HEK293 (cell line): ENCODE measurements around the gene SAMD11.

ENCODE experiments used
- GLI4 ChIP-seq: fragments of 450-650 bp; formaldehyde crosslinking; IDR thresholded peaks from 2 replicates; pipeline ENCODE4 v1.5.1; 2016; ENCODE audit warnings: missing biosample characterization, missing genetic modification characterization
- YY1 ChIP-seq: fragments of 450-650 bp; formaldehyde crosslinking; IDR thresholded peaks from 2 replicates; pipeline ENCODE4 v1.5.1; 2018; ENCODE audit warnings: missing biosample characterization, missing genetic modification characterization
- ZBTB7A ChIP-seq: fragments of 450-650 bp; formaldehyde crosslinking; IDR thresholded peaks from 2 replicates; pipeline ENCODE4 v1.5.1; 2016; ENCODE audit warnings: low read depth, missing biosample characterization, missing genetic modification characterization
- ZBTB8A ChIP-seq: fragments of 450-650 bp; formaldehyde crosslinking; IDR thresholded peaks from 2 replicates; pipeline ENCODE4 v1.5.1; 2016; ENCODE audit warnings: missing biosample characterization, missing genetic modification characterization
- ZNF175 ChIP-seq: fragments of 450-650 bp; formaldehyde crosslinking; IDR thresholded peaks from 2 replicates; pipeline ENCODE4 v1.5.1; 2016; ENCODE audit warnings: missing biosample characterization, missing genetic modification characterization
- ZNF394 ChIP-seq: fragments of 450-650 bp; formaldehyde crosslinking; IDR thresholded peaks from 2 replicates; pipeline ENCODE4 v1.5.1; 2016; ENCODE audit warnings: missing biosample characterization, missing genetic modification characterization, mild to moderate bottlenecking, moderate library complexity, borderline replicate concordance
- ZNF560 ChIP-seq: fragments of 450-650 bp; formaldehyde crosslinking; IDR thresholded peaks from 2 replicates; pipeline ENCODE4 v1.5.1; 2017; ENCODE audit warnings: missing biosample characterization, missing genetic modification characterization, borderline replicate concordance
- ZNF747 ChIP-seq: fragments of 450-650 bp; formaldehyde crosslinking; IDR thresholded peaks from 2 replicates; pipeline ENCODE4 v1.5.1; 2016; ENCODE audit warnings: missing biosample characterization, missing genetic modification characterization
- ZXDB ChIP-seq: fragments of 450-650 bp; formaldehyde crosslinking; IDR thresholded peaks from 2 replicates; pipeline ENCODE4 v1.5.1; 2016; ENCODE audit warnings: missing biosample characterization, missing genetic modification characterization
- TF ChIP-seq, protein P1 (sequence below): fragments of 450-650 bp; formaldehyde crosslinking; IDR thresholded peaks from 2 replicates; pipeline ENCODE4 v1.5.1; 2016; ENCODE audit warnings: missing biosample characterization, missing genetic modification characterization
- TF ChIP-seq, protein P2 (sequence below): fragments of 450-650 bp; formaldehyde crosslinking; IDR thresholded peaks from 2 replicates; pipeline ENCODE4 v1.5.1; 2016; ENCODE audit warnings: missing biosample characterization, missing genetic modification characterization

- TF ChIP-seq, protein P1, sequence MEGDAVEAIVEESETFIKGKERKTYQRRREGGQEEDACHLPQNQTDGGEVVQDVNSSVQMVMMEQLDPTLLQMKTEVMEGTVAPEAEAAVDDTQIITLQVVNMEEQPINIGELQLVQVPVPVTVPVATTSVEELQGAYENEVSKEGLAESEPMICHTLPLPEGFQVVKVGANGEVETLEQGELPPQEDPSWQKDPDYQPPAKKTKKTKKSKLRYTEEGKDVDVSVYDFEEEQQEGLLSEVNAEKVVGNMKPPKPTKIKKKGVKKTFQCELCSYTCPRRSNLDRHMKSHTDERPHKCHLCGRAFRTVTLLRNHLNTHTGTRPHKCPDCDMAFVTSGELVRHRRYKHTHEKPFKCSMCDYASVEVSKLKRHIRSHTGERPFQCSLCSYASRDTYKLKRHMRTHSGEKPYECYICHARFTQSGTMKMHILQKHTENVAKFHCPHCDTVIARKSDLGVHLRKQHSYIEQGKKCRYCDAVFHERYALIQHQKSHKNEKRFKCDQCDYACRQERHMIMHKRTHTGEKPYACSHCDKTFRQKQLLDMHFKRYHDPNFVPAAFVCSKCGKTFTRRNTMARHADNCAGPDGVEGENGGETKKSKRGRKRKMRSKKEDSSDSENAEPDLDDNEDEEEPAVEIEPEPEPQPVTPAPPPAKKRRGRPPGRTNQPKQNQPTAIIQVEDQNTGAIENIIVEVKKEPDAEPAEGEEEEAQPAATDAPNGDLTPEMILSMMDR (tag by site-specific recombination) = no peak
- TF ChIP-seq ZNF175 = no peak
- TF ChIP-seq, protein P2, sequence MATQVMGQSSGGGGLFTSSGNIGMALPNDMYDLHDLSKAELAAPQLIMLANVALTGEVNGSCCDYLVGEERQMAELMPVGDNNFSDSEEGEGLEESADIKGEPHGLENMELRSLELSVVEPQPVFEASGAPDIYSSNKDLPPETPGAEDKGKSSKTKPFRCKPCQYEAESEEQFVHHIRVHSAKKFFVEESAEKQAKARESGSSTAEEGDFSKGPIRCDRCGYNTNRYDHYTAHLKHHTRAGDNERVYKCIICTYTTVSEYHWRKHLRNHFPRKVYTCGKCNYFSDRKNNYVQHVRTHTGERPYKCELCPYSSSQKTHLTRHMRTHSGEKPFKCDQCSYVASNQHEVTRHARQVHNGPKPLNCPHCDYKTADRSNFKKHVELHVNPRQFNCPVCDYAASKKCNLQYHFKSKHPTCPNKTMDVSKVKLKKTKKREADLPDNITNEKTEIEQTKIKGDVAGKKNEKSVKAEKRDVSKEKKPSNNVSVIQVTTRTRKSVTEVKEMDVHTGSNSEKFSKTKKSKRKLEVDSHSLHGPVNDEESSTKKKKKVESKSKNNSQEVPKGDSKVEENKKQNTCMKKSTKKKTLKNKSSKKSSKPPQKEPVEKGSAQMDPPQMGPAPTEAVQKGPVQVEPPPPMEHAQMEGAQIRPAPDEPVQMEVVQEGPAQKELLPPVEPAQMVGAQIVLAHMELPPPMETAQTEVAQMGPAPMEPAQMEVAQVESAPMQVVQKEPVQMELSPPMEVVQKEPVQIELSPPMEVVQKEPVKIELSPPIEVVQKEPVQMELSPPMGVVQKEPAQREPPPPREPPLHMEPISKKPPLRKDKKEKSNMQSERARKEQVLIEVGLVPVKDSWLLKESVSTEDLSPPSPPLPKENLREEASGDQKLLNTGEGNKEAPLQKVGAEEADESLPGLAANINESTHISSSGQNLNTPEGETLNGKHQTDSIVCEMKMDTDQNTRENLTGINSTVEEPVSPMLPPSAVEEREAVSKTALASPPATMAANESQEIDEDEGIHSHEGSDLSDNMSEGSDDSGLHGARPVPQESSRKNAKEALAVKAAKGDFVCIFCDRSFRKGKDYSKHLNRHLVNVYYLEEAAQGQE (tag by site-specific recombination) = no peak
- no peak for TF ChIP-seq ZNF560 (tag by site-specific recombination)
- no peak for TF ChIP-seq ZNF747 (tag by site-specific recombination)
- TF ChIP-seq ZXDB (tag by site-specific recombination) = no peak
- TF ChIP-seq GLI4 (tag by site-specific recombination) = no peak
- no peak for TF ChIP-seq YY1 (tag by site-specific recombination)
- no peak for TF ChIP-seq ZNF394
- no peak for TF ChIP-seq ZBTB8A
- TF ChIP-seq ZBTB7A = no peak
These were observed 31.2 kb downstream of the SAMD11 start for GRCh38 chr1:954927-955326.
